Heart right ventricle (tissue), 16 donors: Measurements from ENCODE around the gene NOL4. TPM values are rescaled to one million over a fixed set of nuclear protein-coding genes. Genes with fewer than 3 reads are reported as not detected.
A peak's percentile ranks its signal among the peaks of the same experiment; 100 is the strongest.

ENCODE experiments used
- ATAC-seq, 8 donors: fragments of 200-7000 bp; cut with Tn5 transposase; one replicate each; pipeline ENCODE4 v1.9.1; 2020; ENCODE audit warnings: mild to moderate bottlenecking in 8 of 8, moderate library complexity in 8 of 8, moderate number of reproducible peaks in 1 of 8
- DNase-seq, 2 donors: peaks; one replicate each; pipeline ENCODE4 v3.0.0-alpha.2; 2020
- H3K27ac ChIP-seq, 10 donors: fragments of 200-600 bp; sonication (generic) in 2 of 10; one replicate each; pipeline versions ENCODE4 v1.5.0 to v1.8.0; 2020 to 2022; ENCODE audit warnings: mild to moderate bottlenecking in 3 of 10
- H3K27me3 ChIP-seq, 7 donors: fragments of 200-600 bp; one replicate each; pipeline ENCODE4 v1.8.0; 2021 to 2022; ENCODE audit warnings: mild to moderate bottlenecking in 2 of 7
- H3K36me3 ChIP-seq, 9 donors: fragments of 200-600 bp; sonication (generic) in 1 of 9; one replicate each; pipeline versions ENCODE4 v1.5.0 to v1.8.0; 2020 to 2022; ENCODE audit warnings: mild to moderate bottlenecking in 2 of 9
- H3K4me1 ChIP-seq, 9 donors: fragments of 200-600 bp; sonication (generic) in 1 of 9; one replicate each; pipeline versions ENCODE4 v1.5.0 to v1.8.0; 2020 to 2022; ENCODE audit warnings: mild to moderate bottlenecking in 4 of 9
- H3K4me3 ChIP-seq, 10 donors: fragments of 200-600 bp; sonication (generic) in 2 of 10; one replicate each; pipeline versions ENCODE4 v1.5.0 to v1.8.0; 2020 to 2022; ENCODE audit warnings: mild to moderate bottlenecking in 7 of 10, moderate library complexity in 2 of 10
- H3K9me3 ChIP-seq, 11 donors: fragments of 200-600 bp in 10 of 11; sonication (generic) in 2 of 11; one replicate each; pipeline versions ENCODE4 v1.5.0 to v1.8.0; 2013 to 2022; ENCODE audit warnings: mild to moderate bottlenecking in 2 of 11, control low read depth in 1 of 11, moderate library complexity in 1 of 11
- WGBS, 2 donors: extraction: QIAGEN DNeasy Blood & Tissue Kit; methylation state at CpG; one replicate each; pipeline ENCODE4 v1.1.7; 2013; ENCODE audit warnings: inconsistent platforms in 1 of 2; 5-methylcytosine and 5-hydroxymethylcytosine counted together
- intact Hi-C, 10 donors: fragments of 100-400 bp; cut with DNase I; formaldehyde crosslinking; loops; one replicate each; pipeline versions ENCODE4 v1.11.1 to v1.14.2; 2022
- polyA plus RNA-seq, 2 donors: library from polyadenylated mRNA; stranded (reverse); fragments of 200-250 nt; gene quantifications; one replicate each; pipeline ENCODE4 v1.2.3, GENCODE V29; 2013
- total RNA-seq, 10 donors: library from RNA; stranded (reverse); fragmentation: NEBNext Ultra II Directional in 3 of 10; extraction: Animal tissue kit (Norgen Biotek cat#: 25700) in 3 of 10; gene quantifications; one replicate each; pipeline versions ENCODE4 v1.2.1 to v1.2.4, GENCODE V29; 2021 to 2023
- TF ChIP-seq, protein P1 (sequence below), 9 donors: fragments of 200-600 bp; sonication (generic) in 2 of 9; IDR thresholded peaks; one replicate each; pipeline versions ENCODE4 v1.5.0 to v1.8.0; 2021 to 2022; ENCODE audit warnings: antibody characterized with exemption in 9 of 9, mild to moderate bottlenecking in 5 of 9, moderate library complexity in 1 of 9
- donor health status: Arrhythmogenic right ventricular cardiomyopathy.
- donor health status: ischemic (EF 13 %, LVEDD 7.1; RV severe dilation, severe dysfunction).
- donor health status: healthy with polysubstance abuse.
- donor health status: DM: no; HTN: yes; CAD: no.
- donor health status: DM: no; HTN: no; CAD: no.
- donor health status: ischemic (EF 25% LVEDD 6.9; RV normal size, moderate dysfunction).
- donor health status: ischemic (EF 25% LVEDD 5.7; RV mildly dilated, moderate dysfunction).
- donor health status: healthy.
- donor health status: DM: yes; HTN: yes; CAD: no.
- donor health status: Ischemic cardiomyopathy.
- donor health status: ischemic (EF 35%, LVEDD 5.7; RV mildly dilated, moderate dysfunction).
- donor health status: nonischemic (EF 11% LVEDD 7.7; RV severe dilation, severe dysfunction).
- donor health status: DM: yes; HTN: yes; CAD: no.
- donor health status: PGD.
- donor health status: ischemic (EF 29% LVEDD 5.4; RV normal size, mild dysfunction).
- donor health status: nonischemic (EF 23%, LVEDD 6.1; RV moderate dilation, normal function).

NOL4 gene
- total and polyA plus RNA-seq, 12 donors, result 0.03 to 0.73 (median 0.40) TPM; not detected in 6

DNA sequence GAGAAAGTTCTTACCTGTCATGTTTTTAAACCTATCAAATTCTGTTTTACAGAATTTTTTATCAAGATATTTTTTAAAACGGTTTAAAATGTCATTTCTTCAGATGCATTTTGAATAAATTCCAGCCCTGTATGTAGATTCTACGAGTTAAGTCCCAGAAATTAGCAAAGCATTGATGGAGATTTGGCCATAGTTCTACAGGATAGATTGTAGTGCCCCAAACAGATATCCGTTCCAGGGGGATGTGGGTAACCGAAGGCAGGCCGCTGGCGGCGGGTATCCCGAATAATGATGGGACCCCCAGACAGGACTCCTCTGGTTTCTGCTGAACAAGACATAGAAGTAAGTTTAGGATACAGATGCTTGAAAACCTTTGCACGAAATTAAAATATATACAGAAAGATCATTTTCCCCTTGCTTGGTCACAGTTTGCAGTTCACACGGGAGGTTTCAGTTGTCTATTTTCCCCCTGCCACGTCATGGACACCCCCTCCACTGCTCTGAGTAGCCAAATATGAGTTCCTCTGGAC lies 755 bp downstream of the NOL4 start:
- Histone ChIP-seq H3K27ac (no peak overlapping the region), H3K27me3 (peaks cover 0 to 91% (median 78%) of the 10 kb centered on the region in 7 donors), H3K4me3 (peak overlapping the region in 8 of 10 donors; percentile 33 to 56 (median 48)), H3K9me3 (no peaks in the 10 kb centered on the region), H3K4me1 (peaks cover 8 to 36% (median 30%) of the 10 kb centered on the region in 9 donors), H3K36me3 (no peaks in the 10 kb centered on the region)
- ATAC-seq (no peak), DNase-seq (no peak)
- WGBS, 2 donors, result 1 to 2% methylated on average over 11 of the region's 11 CpGs
- TF ChIP-seq, protein P1, sequence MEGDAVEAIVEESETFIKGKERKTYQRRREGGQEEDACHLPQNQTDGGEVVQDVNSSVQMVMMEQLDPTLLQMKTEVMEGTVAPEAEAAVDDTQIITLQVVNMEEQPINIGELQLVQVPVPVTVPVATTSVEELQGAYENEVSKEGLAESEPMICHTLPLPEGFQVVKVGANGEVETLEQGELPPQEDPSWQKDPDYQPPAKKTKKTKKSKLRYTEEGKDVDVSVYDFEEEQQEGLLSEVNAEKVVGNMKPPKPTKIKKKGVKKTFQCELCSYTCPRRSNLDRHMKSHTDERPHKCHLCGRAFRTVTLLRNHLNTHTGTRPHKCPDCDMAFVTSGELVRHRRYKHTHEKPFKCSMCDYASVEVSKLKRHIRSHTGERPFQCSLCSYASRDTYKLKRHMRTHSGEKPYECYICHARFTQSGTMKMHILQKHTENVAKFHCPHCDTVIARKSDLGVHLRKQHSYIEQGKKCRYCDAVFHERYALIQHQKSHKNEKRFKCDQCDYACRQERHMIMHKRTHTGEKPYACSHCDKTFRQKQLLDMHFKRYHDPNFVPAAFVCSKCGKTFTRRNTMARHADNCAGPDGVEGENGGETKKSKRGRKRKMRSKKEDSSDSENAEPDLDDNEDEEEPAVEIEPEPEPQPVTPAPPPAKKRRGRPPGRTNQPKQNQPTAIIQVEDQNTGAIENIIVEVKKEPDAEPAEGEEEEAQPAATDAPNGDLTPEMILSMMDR (IDR thresholded peaks at IDR 0.05), result no peak
- intact Hi-C loops, result no loop called here

DNA sequence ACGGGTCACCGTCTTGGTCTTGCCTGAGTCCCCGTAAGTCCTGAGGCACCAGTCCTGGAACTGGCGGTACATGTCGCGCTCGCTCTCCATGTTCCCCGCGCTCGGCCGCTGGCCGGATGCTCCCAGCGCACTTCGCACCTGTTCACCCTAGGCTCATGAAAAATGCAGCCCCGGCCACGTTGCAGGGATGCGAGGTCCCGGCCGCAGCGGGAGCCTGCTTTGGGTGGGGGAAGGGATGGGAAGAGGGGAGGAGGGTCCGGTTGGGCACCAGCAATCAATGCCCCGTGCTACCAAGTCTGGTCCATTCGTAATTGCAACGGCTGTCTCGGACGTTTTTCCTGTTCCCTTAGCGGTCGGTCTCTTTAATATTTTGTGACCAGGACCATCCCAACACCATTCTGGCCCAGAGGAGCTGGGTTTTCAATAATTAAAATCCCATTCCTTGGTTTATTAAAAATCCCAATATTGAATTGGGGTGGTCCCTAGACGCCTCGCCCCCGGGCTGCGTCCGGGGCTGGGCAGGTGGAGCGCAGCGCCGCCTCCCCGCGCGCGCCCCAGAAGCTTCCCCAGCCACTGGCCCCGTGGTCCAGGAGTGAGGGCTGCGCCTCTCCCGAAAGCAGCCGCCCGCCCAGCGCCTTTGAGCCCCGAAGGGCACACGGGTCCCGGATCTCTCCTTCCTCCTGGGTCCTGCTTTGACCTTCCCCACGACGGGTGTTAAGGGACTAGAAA lies 1.4 kb downstream of the NOL4 start:
- WGBS, 2 donors, result 1 to 2% methylated on average over 51 of the region's 51 CpGs
- intact Hi-C loops, result no loop called here
- ATAC-seq (peak in 5 of 8 donors; percentile 19 to 44 (median 39)), DNase-seq (no peak)
- TF ChIP-seq, protein P1 (IDR thresholded peaks at IDR 0.05), result no peak
- Histone ChIP-seq H3K9me3 (no peaks in the 10 kb centered on the region), H3K4me1 (peaks cover 8 to 36% (median 30%) of the 10 kb centered on the region in 9 donors), H3K27ac (peak overlapping the region in 1 of 10 donors; percentile 45), H3K4me3 (peak overlapping the region; percentile 14 to 56 (median 46)), H3K27me3 (peaks cover 0 to 90% (median 76%) of the 10 kb centered on the region in 7 donors), H3K36me3 (no peaks in the 10 kb centered on the region)

DNA sequence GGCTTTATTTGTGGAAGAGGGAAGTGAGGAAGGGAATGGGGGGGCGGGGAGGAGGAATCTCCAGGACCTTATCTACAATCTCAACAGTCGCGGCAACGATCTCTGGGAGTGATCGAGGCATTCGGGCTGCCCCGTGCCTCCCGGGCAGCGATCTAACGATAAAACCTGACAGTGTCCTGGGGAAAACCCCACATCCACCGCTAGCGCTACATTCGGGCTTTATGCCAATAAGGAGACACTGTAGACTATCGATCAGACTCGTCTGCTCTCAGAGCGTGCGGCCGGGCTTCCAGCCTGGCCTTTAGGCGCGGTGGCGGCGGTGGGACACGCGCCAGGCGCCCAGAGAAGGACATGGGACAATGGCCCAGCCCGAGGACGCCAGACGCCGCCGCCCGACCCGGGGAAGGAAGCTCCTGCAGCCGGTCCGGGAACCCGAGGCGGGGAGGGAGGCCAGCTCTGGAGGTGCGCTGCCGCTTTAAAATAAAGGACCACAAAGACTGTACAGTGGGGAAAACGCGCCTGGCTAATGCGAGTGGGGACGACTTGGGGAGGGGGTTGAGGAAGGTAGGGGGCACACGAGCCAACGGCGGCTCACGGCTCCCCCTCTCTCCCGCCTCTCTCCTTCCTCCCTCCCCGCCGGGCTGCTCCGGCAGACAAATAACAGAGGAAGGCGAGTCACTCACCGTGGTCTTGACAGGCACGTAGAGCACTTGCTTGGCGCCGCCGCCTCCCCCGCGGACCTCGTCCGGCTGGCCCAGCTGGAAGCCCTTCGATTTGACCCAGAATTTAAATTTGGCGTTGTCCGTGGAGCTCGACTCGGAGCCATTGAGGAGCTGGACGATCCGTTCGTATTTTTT lies 2.2 kb downstream of the NOL4 start:
- peak in 1 of 2 donors; percentile 30 for DNase-seq
- TF ChIP-seq, protein P1 (IDR thresholded peaks at IDR 0.05), result no peak
- peaks cover 0 to 91% (median 71%) of the 10 kb centered on the region in 7 donors for H3K27me3 ChIP-seq
- WGBS, 2 donors, result 1% methylated on average over 66 to 68 of the region's 68 CpGs
- peaks cover 8 to 36% (median 30%) of the 10 kb centered on the region in 9 donors for H3K4me1 ChIP-seq
- intact Hi-C loops, result no loop called here
- H3K36me3 ChIP-seq, result no peaks in the 10 kb centered on the region
- peak overlapping the region in 2 of 10 donors; percentile 44 to 45 for H3K27ac ChIP-seq
- H3K9me3 ChIP-seq, result no peaks in the 10 kb centered on the region
- H3K4me3 ChIP-seq, result peak overlapping the region; percentile 14 to 56 (median 46)
- ATAC-seq, result peak; percentile 22 to 67 (median 56)

DNA sequence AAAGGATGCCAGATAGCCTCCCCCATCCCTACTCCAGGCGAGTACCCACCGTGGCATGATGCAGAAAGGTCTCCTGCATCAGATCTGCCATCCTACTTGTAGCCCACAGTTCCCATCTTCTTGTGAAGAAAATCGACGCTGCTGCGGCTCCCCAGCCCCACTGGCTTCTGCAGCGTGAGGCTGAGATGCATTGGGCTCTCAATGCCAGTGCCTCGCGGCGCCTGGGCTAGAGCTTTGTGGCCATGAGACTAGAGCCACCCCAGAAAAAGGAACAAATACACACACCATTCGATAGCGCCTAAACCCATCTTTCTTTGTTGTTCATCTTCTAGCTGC lies 2.8 kb downstream of the NOL4 start:
- no peaks in the 10 kb centered on the region for H3K36me3 ChIP-seq
- 1% methylated on average over 11 of the region's 11 CpGs for WGBS, 2 donors
- intact Hi-C loops, result no loop called here
- H3K4me3 ChIP-seq, result peak overlapping the region in 9 of 10 donors; percentile 14 to 56 (median 47)
- H3K9me3 ChIP-seq, result no peaks in the 10 kb centered on the region
- H3K4me1 ChIP-seq, result peaks cover 8 to 36% (median 30%) of the 10 kb centered on the region in 9 donors
- H3K27me3 ChIP-seq, result peaks cover 0 to 90% (median 65%) of the 10 kb centered on the region in 7 donors
- DNase-seq (no peak), ATAC-seq (no peak)
- TF ChIP-seq, protein P1 (IDR thresholded peaks at IDR 0.05), result no peak
- no peak overlapping the region for H3K27ac ChIP-seq
